Epithelial cell of proximal tubule (primary cell): ENCODE results near the gene KLK10. TPM values are rescaled to one million over a fixed set of nuclear protein-coding genes. Genes with fewer than 3 reads are reported as not detected.

Experiments used
- DNase-seq: peaks from one replicate; pipeline ENCODE4 v3.0.0-alpha.2; 2011; ENCODE audit warnings: low read depth
- H3K4me3 ChIP-seq: 2 replicates; pipeline ENCODE4 v1.5.1; 2011; ENCODE audit warnings: low read depth, mild to moderate bottlenecking, low read length
- total RNA-seq: library from RNA; depleted of rRNA; stranded (reverse); fragments of >200 nt; gene quantifications from 2 replicates; pipeline ENCODE4 v1.2.3, GENCODE V29; 2015
- TF ChIP-seq, protein P1 (sequence below): conservative IDR thresholded peaks from 2 replicates; pipeline ENCODE4 v1.5.1; 2012; ENCODE audit warnings: low read depth, mild to moderate bottlenecking, low read length

Gene KLK10
- total RNA-seq, 1 donor from 2014 or later = 2.8 TPM

- H3K4me3 ChIP-seq = no peak overlapping the region
- TF ChIP-seq, protein P1, sequence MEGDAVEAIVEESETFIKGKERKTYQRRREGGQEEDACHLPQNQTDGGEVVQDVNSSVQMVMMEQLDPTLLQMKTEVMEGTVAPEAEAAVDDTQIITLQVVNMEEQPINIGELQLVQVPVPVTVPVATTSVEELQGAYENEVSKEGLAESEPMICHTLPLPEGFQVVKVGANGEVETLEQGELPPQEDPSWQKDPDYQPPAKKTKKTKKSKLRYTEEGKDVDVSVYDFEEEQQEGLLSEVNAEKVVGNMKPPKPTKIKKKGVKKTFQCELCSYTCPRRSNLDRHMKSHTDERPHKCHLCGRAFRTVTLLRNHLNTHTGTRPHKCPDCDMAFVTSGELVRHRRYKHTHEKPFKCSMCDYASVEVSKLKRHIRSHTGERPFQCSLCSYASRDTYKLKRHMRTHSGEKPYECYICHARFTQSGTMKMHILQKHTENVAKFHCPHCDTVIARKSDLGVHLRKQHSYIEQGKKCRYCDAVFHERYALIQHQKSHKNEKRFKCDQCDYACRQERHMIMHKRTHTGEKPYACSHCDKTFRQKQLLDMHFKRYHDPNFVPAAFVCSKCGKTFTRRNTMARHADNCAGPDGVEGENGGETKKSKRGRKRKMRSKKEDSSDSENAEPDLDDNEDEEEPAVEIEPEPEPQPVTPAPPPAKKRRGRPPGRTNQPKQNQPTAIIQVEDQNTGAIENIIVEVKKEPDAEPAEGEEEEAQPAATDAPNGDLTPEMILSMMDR = no peak
- no peak for DNase-seq
Measured at GRCh38 chr19:51027126-51027806, 7.8 kb upstream of the KLK10 start.

DNA sequence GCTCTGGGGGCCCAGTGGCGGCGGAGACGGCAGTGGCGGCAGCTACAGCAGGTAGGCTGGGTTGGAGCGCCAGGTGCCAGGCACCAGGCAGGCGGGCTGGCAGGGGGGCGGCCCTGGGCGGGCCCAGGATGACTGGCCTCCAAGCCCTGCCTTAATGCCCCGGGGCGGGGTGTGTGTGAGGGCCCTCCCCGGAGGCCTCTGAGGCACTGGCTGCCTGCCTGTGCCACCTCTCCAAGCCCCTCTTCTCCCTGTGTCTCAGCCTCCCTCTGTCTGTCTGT is 7.0 kb upstream of the KLK10 start, which contains the start of gene KLK11:
Gene KLK11, minus strand, starts transcription at position 63 of the 278 bp plus-strand sequence. CDS start 985 bp downstream, outside the sequence.
- H3K4me3 ChIP-seq = no peak within 1 kb of the TSS
- TF ChIP-seq, protein P1 = no peak
- DNase-seq = no peak

DNA sequence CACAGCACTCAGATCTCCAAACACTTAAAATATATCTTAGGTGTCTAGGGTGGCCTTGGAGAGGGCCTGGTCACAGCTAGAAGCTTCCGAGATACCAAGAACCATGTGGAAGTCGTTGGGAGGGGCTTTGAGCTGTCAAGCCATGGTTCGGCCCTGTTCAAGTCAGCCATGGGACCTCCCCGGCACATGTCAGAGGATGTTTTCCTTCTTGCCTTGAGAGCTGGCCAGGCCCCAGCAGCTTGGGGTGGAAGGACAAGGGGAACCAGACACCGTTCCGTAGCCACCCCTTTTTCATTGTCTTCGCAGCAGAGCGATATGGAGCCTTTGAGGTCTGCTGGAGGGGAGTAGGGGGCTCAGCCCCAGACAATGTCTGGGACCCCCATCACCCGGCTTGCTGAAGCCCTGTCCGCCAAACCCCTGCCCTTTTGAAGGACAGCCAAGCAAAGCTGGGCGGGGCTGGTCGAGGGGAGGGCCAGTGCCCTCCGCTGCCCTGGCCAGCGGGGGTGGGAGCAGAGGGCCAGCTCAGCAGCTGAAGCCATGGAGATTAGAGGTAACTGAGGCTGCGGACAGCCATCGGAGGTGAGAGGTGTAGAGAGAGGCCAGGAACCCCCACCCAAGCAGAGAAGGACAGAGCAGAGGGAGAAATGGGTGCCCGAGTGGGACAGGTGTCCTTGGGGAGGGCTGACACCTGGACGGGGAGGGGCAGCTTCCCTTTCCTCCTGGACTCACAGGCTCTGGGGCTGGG is 6.5 kb upstream of the KLK10 start:
- H3K4me3 ChIP-seq = no peak overlapping the region
- TF ChIP-seq, protein P1 = no peak
- no peak for DNase-seq

GRCh38 chr19:51025401-51025800 is 5.9 kb upstream of the KLK10 start:
- H3K4me3 ChIP-seq = no peak overlapping the region
- no peak for DNase-seq
- TF ChIP-seq, protein P1 = no peak

DNA sequence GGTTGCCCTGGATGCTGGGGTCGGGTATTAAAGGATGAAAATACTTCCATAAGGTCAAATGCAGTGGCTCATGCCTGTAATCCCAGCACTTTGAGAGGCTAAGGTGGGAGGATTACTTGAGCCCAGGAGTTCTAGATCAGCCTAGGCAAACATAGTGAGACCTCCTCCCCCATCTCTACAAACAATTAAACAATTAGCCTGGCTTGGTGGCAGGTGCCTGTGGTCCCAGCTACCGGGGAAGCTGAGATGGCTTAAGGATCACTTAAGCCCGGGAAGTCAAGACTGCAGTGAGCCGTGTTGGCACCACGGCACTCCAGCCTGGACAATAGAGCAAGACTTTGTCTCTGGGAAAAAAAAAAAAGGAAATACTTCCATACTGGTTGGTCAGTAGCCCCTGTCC is 5.4 kb upstream of the KLK10 start:
- DNase-seq = no peak
- H3K4me3 ChIP-seq = no peak overlapping the region
- TF ChIP-seq, protein P1 = no peak

GRCh38 chr19:51023946-51024345 is 4.4 kb upstream of the KLK10 start:
- no peak overlapping the region for H3K4me3 ChIP-seq
- DNase-seq = no peak
- TF ChIP-seq, protein P1 = no peak
